GM20000 (cell line): Measurements from ENCODE around the gene PIGH.

Experiments used
- DNase-seq: peaks from one replicate; pipeline ENCODE4 v3.0.0; 2012; ENCODE audit warnings: low spot score
- CTCF ChIP-seq: IDR thresholded peaks from 2 replicates; pipeline ENCODE4 v1.5.1; 2012; ENCODE audit warnings: mild to moderate bottlenecking, control low read depth; ENCODE audit errors: extremely low read depth, missing control alignments

PIGH gene

GRCh38 chr14:67622675-67623074 lies 22.6 kb upstream of the PIGH start:
- TF ChIP-seq CTCF, result no peak

GRCh38 chr14:67620217-67620785 lies 20.2 kb upstream of the PIGH start:
- DNase-seq, result no peak

More at GRCh38 chr14:67622675-67623074, 22.6 kb upstream of the PIGH start:
- DNase-seq, result no peak

GRCh38 chr14:67619446-67620216 lies 19.6 kb upstream of the PIGH start, which contains the start of gene ARG2:
TSS of gene ARG2 (plus strand) at chr14:67619920. CDS start at chr14:67619978, 58 bp downstream.
- no peak for TF ChIP-seq CTCF
- DNase-seq, result peak; percentile 95

More at GRCh38 chr14:67620217-67620785, 20.2 kb upstream of the PIGH start:
- TF ChIP-seq CTCF, result no peak

GRCh38 chr14:67618617-67619063 lies 18.6 kb upstream of the PIGH start:
- peak; percentile 40 for TF ChIP-seq CTCF
- DNase-seq, result peak; percentile 67

- TF ChIP-seq CTCF, result no peak
- DNase-seq, result no peak
Measured at GRCh38 chr14:67610491-67610890, 10.4 kb upstream of the PIGH start.

GRCh38 chr14:67609642-67610310 lies 9.7 kb upstream of the PIGH start:
- TF ChIP-seq CTCF, result no peak
- DNase-seq, result no peak

GRCh38 chr14:67607646-67608045 lies 7.6 kb upstream of the PIGH start:
- no peak for DNase-seq
- no peak for TF ChIP-seq CTCF
